Smooth muscle cell (in vitro differentiated cells): ENCODE results near the gene SPAG8. TPM values are rescaled to one million over a fixed set of nuclear protein-coding genes. Genes with fewer than 3 reads are reported as not detected.

Source experiments
- DNase-seq: peaks from one replicate; lab custom pipeline; 2025; ENCODE audit not compliant: unreplicated experiment; lab: John Stamatoyannopoulos, UW
- H2AFZ ChIP-seq: fragments of 200-600 bp; sonication (generic); 2 replicates; pipeline ENCODE4 v1.6.0; 2016; ENCODE audit warnings: antibody characterized with exemption, low read depth, mild to moderate bottlenecking
- H3F3A ChIP-seq: fragments of 200-600 bp; sonication (generic); 2 replicates; pipeline ENCODE4 v1.6.0; 2017; ENCODE audit warnings: antibody characterized with exemption, low read depth
- H3K27ac ChIP-seq: fragments of 200-600 bp; sonication (generic); 2 replicates; pipeline ENCODE4 v1.5.1; 2016; ENCODE audit warnings: low read depth, mild to moderate bottlenecking
- H3K27me3 ChIP-seq: fragments of 200-600 bp; sonication (generic); 2 replicates; pipeline ENCODE4 v1.6.1; 2016; ENCODE audit warnings: low read depth, mild to moderate bottlenecking
- H3K36me3 ChIP-seq: fragments of 200-600 bp; sonication (generic); 2 replicates; pipeline ENCODE4 v1.5.1; 2016; ENCODE audit warnings: low read depth
- H3K4me1 ChIP-seq: fragments of 200-600 bp; sonication (generic); 2 replicates; pipeline ENCODE4 v1.5.1; 2016; ENCODE audit warnings: low read depth
- H3K4me2 ChIP-seq: fragments of 200-600 bp; sonication (generic); 2 replicates; pipeline ENCODE4 v1.6.0; 2016; ENCODE audit warnings: mild to moderate bottlenecking
- H3K4me3 ChIP-seq: fragments of 200-600 bp; sonication (generic); 2 replicates; pipeline ENCODE4 v1.5.1; 2016; ENCODE audit warnings: mild to moderate bottlenecking
- H3K79me2 ChIP-seq: fragments of 200-600 bp; sonication (generic); 2 replicates; pipeline ENCODE4 v1.6.0; 2016; ENCODE audit warnings: low read depth, mild to moderate bottlenecking
- H3K9ac ChIP-seq: fragments of 200-600 bp; sonication (generic); 2 replicates; pipeline ENCODE4 v1.6.0; 2016; ENCODE audit warnings: low read depth
- H3K9me3 ChIP-seq: fragments of 200-600 bp; sonication (generic); replicated peaks from 2 replicates; pipeline ENCODE4 v1.5.1; 2016; ENCODE audit warnings: low read depth
- H4K20me1 ChIP-seq: fragments of 200-600 bp; sonication (generic); 2 replicates; pipeline ENCODE4 v1.6.0; 2016; ENCODE audit warnings: low read depth
- WGBS: methylation state at CpG from one replicate; pipeline ENCODE4 v1.1.7; 2016; ENCODE audit warnings: low lambda C conversion rate; 5-methylcytosine and 5-hydroxymethylcytosine counted together
- polyA plus RNA-seq: library from polyadenylated mRNA; unstranded; fragments of >200 nt; fragmentation: Nextera tagmentation; extraction: Ambion mirVana; gene quantifications from 2 replicates; pipeline ENCODE4 v1.2.1, GENCODE V29; 2016
- total RNA-seq: library from RNA; depleted of rRNA; stranded (reverse); fragments of >200 nt; gene quantifications from 2 replicates; pipeline ENCODE4 v1.2.3, GENCODE V29; 2014
- TF ChIP-seq, protein P1 (sequence below): fragments of 200-600 bp; sonication (generic); IDR thresholded peaks from 2 replicates; pipeline ENCODE4 v1.5.1; 2017; ENCODE audit warnings: borderline replicate concordance, mild to moderate bottlenecking, antibody characterized with exemption; ENCODE audit not compliant: insufficient read depth, poor library complexity, severe bottlenecking

Gene SPAG8
- total and polyA plus RNA-seq, 2 experiments from 2014 or later, result 1.2 TPM; not detected in 1

DNA sequence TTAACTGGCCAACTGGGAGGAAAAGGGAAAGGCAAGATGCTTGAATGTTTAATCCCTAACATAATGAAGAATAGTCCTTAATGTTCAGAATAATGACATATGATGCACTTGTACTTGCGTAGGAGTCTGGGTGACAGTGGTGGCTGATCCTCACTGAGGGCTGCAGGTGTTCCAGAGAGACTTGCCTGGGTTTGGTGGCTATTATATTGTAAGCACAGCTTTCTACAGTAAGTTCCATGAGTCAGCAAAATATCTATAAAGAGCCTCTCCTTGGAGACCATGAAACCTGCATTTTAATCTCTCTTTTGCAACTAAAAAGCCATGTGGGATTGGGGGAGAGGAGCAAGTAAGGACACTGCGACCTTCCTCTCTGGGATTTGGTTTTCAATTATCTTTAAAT, 22.5 kb downstream of the SPAG8 start:
- 86% methylated on average over 2 of the region's 2 CpGs for WGBS

DNA sequence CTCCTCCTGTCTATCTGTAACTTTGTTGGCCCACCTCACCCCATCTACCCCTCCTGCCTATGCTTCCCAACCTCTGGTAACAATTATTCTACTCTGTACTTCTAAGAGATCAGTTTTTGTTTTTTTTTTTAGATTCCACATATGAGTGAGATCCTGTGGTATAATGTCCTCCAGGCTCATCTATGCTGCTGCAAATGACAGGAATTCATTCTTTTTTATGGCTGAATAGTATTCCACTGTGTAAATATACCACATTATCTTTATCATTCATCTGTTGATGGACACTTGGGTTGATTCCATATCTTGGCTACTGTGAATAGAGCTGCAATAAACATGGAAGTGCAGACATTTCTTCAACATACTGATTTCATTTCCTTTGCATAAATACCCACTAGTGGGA, 28.6 kb downstream of the SPAG8 start:
- H3F3A ChIP-seq, result no peaks in the 10 kb centered on the region
- H3K4me1 ChIP-seq, result no peaks in the 10 kb centered on the region
- no peak for DNase-seq
- H2AFZ ChIP-seq, result no peak overlapping the region
- no peaks in the 10 kb centered on the region for H3K36me3 ChIP-seq
- H3K4me3 ChIP-seq, result no peak overlapping the region
- no peak overlapping the region for H3K9ac ChIP-seq
- TF ChIP-seq, protein P1, sequence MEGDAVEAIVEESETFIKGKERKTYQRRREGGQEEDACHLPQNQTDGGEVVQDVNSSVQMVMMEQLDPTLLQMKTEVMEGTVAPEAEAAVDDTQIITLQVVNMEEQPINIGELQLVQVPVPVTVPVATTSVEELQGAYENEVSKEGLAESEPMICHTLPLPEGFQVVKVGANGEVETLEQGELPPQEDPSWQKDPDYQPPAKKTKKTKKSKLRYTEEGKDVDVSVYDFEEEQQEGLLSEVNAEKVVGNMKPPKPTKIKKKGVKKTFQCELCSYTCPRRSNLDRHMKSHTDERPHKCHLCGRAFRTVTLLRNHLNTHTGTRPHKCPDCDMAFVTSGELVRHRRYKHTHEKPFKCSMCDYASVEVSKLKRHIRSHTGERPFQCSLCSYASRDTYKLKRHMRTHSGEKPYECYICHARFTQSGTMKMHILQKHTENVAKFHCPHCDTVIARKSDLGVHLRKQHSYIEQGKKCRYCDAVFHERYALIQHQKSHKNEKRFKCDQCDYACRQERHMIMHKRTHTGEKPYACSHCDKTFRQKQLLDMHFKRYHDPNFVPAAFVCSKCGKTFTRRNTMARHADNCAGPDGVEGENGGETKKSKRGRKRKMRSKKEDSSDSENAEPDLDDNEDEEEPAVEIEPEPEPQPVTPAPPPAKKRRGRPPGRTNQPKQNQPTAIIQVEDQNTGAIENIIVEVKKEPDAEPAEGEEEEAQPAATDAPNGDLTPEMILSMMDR, result no peak
- no peaks in the 10 kb centered on the region for H4K20me1 ChIP-seq
- H3K9me3 ChIP-seq, result no peaks in the 10 kb centered on the region
- H3K27me3 ChIP-seq, result peaks cover 21% of the 10 kb centered on the region
- H3K4me2 ChIP-seq, result no peak overlapping the region
- H3K27ac ChIP-seq, result no peak overlapping the region
- H3K79me2 ChIP-seq, result no peaks in the 10 kb centered on the region

More for the DNA sequence above, 22.5 kb downstream of the SPAG8 start:
- H3K9me3 ChIP-seq, result no peaks in the 10 kb centered on the region
- peaks cover 12% of the 10 kb centered on the region for H3K4me1 ChIP-seq
- H3K27me3 ChIP-seq, result no peaks in the 10 kb centered on the region
- no peaks in the 10 kb centered on the region for H3K36me3 ChIP-seq
- DNase-seq, result no peak
- H3K79me2 ChIP-seq, result no peaks in the 10 kb centered on the region
- no peaks in the 10 kb centered on the region for H3F3A ChIP-seq
- no peak overlapping the region for H2AFZ ChIP-seq
- H4K20me1 ChIP-seq, result no peaks in the 10 kb centered on the region
- no peak overlapping the region for H3K4me2 ChIP-seq
- H3K9ac ChIP-seq, result no peak overlapping the region
- H3K27ac ChIP-seq, result no peak overlapping the region
- TF ChIP-seq, protein P1, result no peak
- no peak overlapping the region for H3K4me3 ChIP-seq

DNA sequence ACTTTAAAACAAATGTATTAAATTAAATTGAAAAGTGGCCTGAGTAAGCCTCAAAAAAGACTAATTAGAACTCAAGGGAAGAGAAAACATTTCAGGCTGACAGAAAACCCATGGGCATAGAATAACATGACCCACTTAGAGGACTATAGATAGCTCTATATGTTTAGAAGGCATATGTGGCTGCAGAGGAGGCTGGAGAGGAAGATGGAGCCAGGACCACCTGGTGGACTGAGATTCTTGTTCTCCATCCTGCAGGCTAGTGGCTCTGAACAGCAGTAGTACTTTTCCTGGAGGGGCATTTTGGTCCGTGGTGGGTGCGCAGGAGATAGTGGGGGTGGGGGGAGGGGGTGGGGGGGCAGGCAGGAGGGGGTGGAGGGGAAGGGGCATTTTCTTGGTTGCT, 31.0 kb downstream of the SPAG8 start:
- H3K4me3 ChIP-seq, result no peak overlapping the region
- TF ChIP-seq, protein P1, result no peak
- no peak overlapping the region for H3K4me2 ChIP-seq
- no peaks in the 10 kb centered on the region for H3K36me3 ChIP-seq
- no peak for DNase-seq
- no peaks in the 10 kb centered on the region for H3K79me2 ChIP-seq
- no peak overlapping the region for H3K27ac ChIP-seq
- no peak overlapping the region for H3K9ac ChIP-seq
- H2AFZ ChIP-seq, result no peak overlapping the region
- 80% methylated on average over 1 of the region's 2 CpGs for WGBS
- no peaks in the 10 kb centered on the region for H4K20me1 ChIP-seq
- H3K27me3 ChIP-seq, result peaks cover 21% of the 10 kb centered on the region
- H3K4me1 ChIP-seq, result peaks cover under 1% of the 10 kb centered on the region
- no peaks in the 10 kb centered on the region for H3F3A ChIP-seq
- no peaks in the 10 kb centered on the region for H3K9me3 ChIP-seq

DNA sequence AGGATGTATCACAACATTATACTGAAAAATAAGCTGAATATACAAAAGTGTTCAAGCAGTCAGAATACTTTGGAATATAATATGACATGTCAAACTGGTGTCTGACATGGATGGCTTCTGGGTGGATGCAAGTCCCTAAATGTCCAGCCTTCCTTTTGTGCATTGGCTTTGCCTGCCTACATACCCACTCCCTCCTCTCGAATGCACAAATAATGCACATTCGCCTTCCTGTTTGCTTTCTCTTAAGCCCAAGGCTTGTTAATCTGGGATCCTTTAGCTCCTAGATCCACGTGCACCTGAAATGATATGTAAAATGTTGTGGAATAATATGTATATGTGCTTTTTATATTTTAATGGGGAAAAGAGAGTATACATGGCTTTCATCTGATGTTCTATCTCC, 33.6 kb downstream of the SPAG8 start:
- 92% methylated on average over 3 of the region's 3 CpGs for WGBS
- H2AFZ ChIP-seq, result no peak overlapping the region
- H3F3A ChIP-seq, result no peaks in the 10 kb centered on the region
- peaks cover 21% of the 10 kb centered on the region for H3K27me3 ChIP-seq
- no peak overlapping the region for H3K27ac ChIP-seq
- no peak for DNase-seq
- H3K79me2 ChIP-seq, result no peaks in the 10 kb centered on the region
- H3K4me3 ChIP-seq, result no peak overlapping the region
- H3K4me1 ChIP-seq, result peaks cover 12% of the 10 kb centered on the region
- H4K20me1 ChIP-seq, result no peaks in the 10 kb centered on the region
- no peaks in the 10 kb centered on the region for H3K36me3 ChIP-seq
- TF ChIP-seq, protein P1, result no peak
- no peaks in the 10 kb centered on the region for H3K9me3 ChIP-seq
- no peak overlapping the region for H3K4me2 ChIP-seq
- no peak overlapping the region for H3K9ac ChIP-seq
